Panc1 (cell line): ENCODE data around the gene NPY4R2.
"Not testable (repeated sequence)": the region's sequence is repeated elsewhere in the genome, so short reads cannot be mapped to it uniquely, and the experiment has no call there.

Experiments used
- POLR2AphosphoS5 ChIP-seq: IDR thresholded peaks from 2 replicates; pipeline ENCODE4 v1.6.1; 2012; ENCODE audit warnings: mild to moderate bottlenecking, low read depth, low read length, moderate library complexity
- REST ChIP-seq, 2 experiments: IDR thresholded peaks; 2 replicates each; pipeline ENCODE4 v1.6.1; 2011 to 2012; ENCODE audit warnings: low read depth in 2 of 2, control low read depth in 1 of 2, low read length in 1 of 2, mild to moderate bottlenecking in 1 of 2, moderate library complexity in 1 of 2; ENCODE audit not compliant: insufficient read depth in 1 of 2
- SIN3A ChIP-seq: IDR thresholded peaks from 2 replicates; pipeline ENCODE4 v1.6.1; 2012; ENCODE audit warnings: low read depth, mild to moderate bottlenecking, low read length, moderate library complexity, borderline replicate concordance; ENCODE audit not compliant: insufficient read depth
- TCF7L2 ChIP-seq: IDR thresholded peaks from 2 replicates; pipeline ENCODE4 v1.6.1; 2011; ENCODE audit warnings: mild to moderate bottlenecking, low read depth, low read length, inconsistent platforms
- TF ChIP-seq, protein P1 (sequence below): fragments of 450-650 bp; IDR thresholded peaks from 2 replicates; pipeline ENCODE4 v1.5.1; 2017; ENCODE audit warnings: mild to moderate bottlenecking

DNA sequence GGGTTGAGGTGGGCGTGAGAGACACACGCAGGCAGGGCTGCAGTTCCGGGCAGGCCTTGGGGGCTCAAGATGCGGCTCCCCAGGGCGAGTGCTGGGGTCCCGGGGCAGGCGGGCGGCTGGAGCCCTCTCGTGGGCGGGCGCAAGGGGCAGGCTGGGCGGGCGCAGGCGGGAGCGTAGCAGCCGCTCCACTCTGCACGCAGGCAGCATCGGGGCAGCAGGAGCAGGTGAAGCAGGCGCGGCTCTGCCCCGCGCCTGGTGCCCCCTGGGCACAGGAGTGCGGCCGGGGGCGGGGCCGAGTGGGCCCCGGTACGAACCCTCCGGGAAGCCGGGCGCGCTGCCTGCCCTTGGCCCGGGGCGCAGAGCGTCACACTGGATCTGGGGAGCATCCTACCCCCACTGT lies at the start of gene NPY4R2:
- TF ChIP-seq, protein P1, sequence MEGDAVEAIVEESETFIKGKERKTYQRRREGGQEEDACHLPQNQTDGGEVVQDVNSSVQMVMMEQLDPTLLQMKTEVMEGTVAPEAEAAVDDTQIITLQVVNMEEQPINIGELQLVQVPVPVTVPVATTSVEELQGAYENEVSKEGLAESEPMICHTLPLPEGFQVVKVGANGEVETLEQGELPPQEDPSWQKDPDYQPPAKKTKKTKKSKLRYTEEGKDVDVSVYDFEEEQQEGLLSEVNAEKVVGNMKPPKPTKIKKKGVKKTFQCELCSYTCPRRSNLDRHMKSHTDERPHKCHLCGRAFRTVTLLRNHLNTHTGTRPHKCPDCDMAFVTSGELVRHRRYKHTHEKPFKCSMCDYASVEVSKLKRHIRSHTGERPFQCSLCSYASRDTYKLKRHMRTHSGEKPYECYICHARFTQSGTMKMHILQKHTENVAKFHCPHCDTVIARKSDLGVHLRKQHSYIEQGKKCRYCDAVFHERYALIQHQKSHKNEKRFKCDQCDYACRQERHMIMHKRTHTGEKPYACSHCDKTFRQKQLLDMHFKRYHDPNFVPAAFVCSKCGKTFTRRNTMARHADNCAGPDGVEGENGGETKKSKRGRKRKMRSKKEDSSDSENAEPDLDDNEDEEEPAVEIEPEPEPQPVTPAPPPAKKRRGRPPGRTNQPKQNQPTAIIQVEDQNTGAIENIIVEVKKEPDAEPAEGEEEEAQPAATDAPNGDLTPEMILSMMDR, result not testable (repeated sequence)
- not testable (repeated sequence) for TF ChIP-seq REST (IDR thresholded peaks at IDR 0.05; ENCODE audit: insufficient read depth in 1 of 2, low read depth in 2 of 2, low read length in 1 of 2); POLR2AphosphoS5; TCF7L2; SIN3A
